Stimulated activated CD4-positive, alpha-beta T cell treated with anti-CD3 and anti-CD28 coated beads, TNF-alpha, amount 100 ng/mL, for 24 hours (primary cell): ENCODE data around the gene SCFD2.
"Not testable (repeated sequence)": the region's sequence is repeated elsewhere in the genome, so short reads cannot be mapped to it uniquely, and the experiment has no call there.

Experiments used
- DNase-seq, 3 experiments: peaks; one replicate each; pipeline ENCODE4 v3.0.0-alpha.2; 2020; ENCODE audit warnings: low read depth in 3 of 3

SCFD2 gene

GRCh38 chr4:53013873-53014775 is 351.7 kb downstream of the SCFD2 start:
- no peak for DNase-seq

DNA sequence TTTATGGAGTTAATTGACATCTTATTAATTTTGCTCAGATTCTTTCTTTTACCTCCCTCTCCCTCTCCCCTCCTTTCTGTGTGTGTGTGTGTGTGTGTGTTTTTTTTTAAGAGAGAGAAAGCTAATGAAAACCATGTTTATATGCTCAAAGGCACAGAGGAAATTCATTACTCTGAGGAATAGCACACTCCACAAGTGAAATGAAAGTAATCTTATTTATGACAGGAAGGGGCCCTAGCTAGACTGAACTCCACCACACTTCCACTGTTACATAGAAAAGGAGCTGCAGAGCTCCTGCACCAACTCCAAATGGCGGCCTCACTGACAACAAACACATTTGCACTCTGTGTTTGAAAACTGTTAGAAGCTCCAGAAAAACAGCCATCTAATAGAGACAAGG is 353.1 kb downstream of the SCFD2 start:
- no peak for DNase-seq

GRCh38 chr4:53011259-53011905 is 354.5 kb downstream of the SCFD2 start:
- no peak for DNase-seq

GRCh38 chr4:53010318-53010717 is 355.5 kb downstream of the SCFD2 start:
- DNase-seq: no peak

DNA sequence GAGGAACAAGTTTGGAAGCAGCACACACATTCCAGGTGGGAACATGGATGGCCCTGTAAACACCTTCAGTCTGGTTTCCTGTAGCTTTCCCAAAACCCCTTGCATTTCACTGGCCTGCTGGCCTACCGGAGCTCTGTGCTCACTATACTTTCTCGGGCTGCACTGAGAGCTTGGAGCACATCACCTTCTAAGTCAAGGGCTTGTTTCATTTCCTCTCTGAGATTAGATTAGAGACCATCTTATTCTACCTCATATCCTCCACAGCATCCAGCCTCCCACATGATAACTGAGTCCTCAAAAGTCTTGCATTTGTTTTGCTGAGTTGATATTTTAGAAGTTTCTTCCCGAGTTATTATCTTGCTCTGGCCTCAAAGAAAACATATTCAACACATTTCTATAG is 356.0 kb downstream of the SCFD2 start:
- DNase-seq: no peak

DNA sequence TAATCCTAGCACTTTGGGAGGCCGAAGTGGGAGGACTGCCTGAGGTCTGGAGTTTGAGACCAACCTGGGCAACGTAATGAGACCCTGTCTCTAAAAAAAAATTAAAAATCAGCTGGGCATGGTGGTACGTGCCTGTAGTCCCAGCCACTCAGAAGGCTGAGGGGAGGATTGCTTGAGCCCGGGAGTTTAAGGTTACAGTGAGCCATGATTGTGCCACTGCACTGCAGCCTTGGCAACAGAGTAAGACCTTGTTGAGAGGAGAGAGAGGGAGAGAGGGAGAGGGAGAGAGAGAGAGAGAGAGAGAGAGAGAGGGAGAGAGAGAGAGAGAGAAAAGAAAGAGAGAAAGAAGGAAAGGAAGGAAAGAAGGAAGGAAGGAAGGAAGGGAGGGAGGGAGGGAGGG is 358.8 kb downstream of the SCFD2 start:
- DNase-seq: no peak

DNA sequence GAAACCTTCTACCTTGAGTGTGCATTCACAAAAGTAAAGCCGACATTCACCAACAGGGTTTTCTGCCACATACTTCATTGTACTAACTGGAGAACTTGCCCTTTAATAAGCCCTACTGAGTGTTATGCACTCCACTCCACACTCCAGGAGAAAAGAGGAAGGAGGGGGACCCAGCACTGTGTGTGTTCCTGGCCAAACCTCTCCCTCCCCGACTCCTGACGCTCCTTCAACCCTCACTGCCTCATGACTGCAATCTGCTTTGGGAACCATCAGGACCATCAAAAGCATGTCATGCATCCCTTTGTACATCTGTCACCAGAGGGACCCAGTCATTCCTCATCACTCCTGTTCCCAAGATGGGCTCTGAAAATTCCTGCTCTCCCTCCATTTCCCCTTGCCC is 360.1 kb downstream of the SCFD2 start:
- no peak for DNase-seq

DNA sequence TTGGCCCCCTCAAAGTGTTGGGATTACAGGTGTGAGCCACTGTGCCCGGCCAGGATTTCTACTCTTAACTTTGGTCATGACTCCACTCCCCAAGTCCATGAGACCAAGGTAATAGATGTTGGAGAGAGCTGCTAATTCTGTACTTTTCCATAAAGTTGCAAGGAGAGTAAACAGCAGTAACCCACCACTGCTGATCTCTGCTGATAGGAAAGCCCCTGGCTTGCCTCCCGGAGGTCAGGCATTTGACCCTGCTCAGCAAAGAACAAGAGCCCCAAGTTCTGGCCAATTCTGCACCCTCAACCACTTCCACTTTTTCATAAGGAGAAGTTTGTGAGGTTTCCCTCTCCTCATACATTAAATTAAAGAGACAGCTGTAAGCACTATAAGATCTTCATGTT is 360.7 kb downstream of the SCFD2 start:
- DNase-seq: no peak

DNA sequence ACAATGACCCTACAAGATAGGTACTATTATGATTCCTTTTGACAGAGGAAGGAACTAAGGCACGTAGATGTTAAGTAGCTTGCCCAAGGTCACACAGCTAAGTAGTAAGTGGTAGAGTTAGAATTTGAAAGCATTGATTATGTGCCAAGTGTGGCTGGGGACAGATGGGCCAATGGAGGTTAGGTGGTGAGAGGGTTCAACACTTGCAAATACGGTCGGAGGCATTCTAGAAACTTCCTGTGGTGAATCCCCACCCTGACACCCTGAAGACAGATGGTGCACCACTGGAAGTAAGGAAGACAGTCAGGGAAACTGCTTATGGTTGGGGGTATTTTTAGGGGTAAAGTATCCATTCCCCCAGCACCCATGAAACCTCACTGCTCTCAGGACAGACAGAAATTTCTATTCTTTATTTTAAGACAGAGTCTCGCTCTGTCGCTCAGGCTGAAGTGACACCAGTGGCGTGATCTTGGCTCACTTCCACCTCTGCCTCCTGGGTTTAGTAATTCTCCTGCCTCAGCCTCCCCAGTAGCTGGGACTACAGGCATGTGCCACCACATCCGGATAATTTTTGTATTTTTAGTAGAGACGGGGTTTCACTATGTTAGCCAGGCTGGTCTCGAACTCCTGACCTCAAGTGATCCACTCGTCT is 361.2 kb downstream of the SCFD2 start:
- DNase-seq: no peak

GRCh38 chr4:53003959-53004358 is 361.9 kb downstream of the SCFD2 start:
- no peak for DNase-seq

- DNase-seq: no peak
These were observed 365.3 kb downstream of the SCFD2 start for GRCh38 chr4:53000560-53000959.

DNA sequence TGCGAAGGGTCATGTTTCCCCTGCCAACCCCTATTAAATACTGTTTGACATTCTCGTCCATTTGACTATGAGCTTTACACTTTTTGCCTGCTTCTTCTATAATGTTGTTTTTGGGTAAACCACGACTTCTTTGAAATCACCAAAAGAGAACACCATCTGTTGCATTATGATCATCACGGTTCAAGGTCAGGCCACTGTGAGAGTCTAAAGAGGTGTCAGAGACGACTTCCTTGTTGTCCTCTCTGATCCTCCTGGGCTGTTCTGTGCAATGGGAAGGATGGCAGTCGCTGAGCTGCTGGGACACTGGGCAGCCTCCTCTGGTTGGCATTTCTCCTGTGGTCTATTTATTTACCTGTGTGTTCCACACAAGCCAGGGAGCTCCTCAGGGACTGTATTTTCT is 366.2 kb downstream of the SCFD2 start:
- DNase-seq: no peak

DNA sequence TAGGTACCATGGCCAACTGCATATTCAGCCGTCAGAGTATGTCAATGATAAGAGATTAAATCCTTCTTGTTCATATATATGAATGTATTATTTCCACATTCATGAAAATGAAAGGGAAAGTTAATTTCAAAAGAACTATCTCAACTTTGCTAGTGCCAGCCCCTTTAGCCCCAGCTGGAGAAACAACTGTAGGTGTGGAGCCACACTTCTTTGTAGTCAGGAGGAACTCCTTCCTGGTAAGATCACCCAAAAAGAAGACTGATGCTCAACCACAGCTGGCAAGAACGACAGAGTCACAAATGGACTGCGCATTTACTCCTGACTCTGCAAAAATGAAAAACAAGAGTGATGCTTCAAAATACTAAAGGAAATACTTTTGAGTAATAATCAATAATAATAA is 367.4 kb downstream of the SCFD2 start:
- DNase-seq: no peak

DNA sequence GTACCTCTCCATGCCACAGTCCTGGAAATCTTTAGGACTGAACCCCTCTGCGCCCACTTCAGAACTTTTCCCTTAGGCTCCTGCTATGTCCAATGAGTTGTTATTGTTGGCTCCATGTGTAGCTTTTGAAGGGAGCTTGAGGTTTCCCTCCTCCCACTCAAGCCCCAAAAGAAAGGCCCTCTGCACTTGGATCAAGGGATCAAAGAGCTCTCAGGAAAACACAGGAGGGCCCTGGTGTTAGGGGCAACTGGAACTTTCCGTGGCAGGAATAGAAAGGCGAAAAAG is 368.8 kb downstream of the SCFD2 start:
- no peak for DNase-seq

DNA sequence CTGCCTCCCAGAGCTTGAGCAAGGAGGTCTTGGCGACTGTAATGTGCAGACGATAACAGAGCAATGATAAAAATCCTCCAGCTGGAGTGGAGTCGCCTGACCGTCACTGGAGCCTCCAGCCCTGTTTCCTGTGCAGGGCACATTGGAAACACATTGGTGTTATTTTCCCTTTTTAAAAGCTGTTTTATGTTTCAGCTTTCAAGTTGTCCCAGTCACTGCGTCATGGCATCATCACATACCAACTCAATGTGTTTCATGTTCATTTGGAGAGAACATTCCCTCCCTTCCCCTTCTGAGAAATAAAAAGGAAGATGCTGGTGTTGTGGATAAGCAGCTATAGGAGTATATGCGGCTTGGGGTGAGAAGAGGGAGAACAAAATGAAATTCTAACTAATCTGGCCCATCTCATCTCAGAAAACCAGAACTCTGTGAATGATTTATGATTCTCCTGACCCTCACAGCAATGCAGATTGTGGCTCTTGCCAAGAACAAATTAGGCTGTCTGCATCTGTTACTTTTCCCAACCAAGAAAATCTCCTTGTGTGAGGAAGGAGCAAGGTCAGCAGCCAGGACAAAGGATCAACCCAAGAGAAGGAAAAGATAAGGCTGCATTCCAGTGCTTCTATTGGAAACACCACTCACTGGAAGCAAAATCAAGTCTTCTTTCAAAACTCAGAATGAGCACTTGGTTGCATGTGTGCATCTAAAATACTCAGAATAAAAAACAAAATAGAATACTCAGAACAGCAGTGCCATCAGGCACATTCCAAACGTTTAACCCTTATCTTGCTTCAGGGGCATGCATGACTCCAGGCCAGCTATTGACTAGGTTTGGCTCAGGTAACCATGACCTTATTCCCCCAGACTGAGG is 369.4 kb downstream of the SCFD2 start:
- no peak for DNase-seq

GRCh38 chr4:52995360-52996030 is 370.4 kb downstream of the SCFD2 start:
- DNase-seq: no peak

- no peak for DNase-seq
These were observed 371.3 kb downstream of the SCFD2 start for GRCh38 chr4:52994567-52994966.

GRCh38 chr4:52993771-52994170 is 372.1 kb downstream of the SCFD2 start:
- DNase-seq: no peak

GRCh38 chr4:52992551-52992950 is 373.3 kb downstream of the SCFD2 start:
- not testable (repeated sequence) for DNase-seq

DNA sequence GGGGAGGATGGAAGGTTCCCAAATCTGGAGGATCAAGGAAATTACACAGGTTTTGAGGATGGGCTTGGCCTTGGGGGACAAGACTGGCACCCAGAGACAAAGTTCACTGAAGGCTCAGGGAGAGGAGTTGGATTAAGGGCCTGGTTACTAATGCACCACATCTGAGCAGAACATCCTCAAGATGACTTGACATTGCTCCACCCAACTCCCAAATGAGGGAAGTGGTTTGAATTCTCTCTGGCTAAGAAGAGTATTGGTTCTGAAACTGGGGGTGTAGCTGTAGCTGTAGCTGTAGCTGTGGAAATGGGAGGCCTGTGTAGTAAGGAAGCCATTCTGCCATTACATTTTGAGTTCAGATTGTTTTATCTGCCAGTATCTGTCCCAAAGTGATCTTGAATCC is 374.4 kb downstream of the SCFD2 start:
- no peak for DNase-seq

- no peak for DNase-seq
These were observed 375.2 kb downstream of the SCFD2 start for GRCh38 chr4:52990706-52991105.

- DNase-seq: no peak
These were observed 376.0 kb downstream of the SCFD2 start for GRCh38 chr4:52989865-52990264.
